ENCODE measurements around the gene FGF13. TPM values are rescaled to one million over a fixed set of nuclear protein-coding genes. Genes with fewer than 3 reads are reported as not detected.

The FGF13 gene
- not detected for total RNA-seq

DNA sequence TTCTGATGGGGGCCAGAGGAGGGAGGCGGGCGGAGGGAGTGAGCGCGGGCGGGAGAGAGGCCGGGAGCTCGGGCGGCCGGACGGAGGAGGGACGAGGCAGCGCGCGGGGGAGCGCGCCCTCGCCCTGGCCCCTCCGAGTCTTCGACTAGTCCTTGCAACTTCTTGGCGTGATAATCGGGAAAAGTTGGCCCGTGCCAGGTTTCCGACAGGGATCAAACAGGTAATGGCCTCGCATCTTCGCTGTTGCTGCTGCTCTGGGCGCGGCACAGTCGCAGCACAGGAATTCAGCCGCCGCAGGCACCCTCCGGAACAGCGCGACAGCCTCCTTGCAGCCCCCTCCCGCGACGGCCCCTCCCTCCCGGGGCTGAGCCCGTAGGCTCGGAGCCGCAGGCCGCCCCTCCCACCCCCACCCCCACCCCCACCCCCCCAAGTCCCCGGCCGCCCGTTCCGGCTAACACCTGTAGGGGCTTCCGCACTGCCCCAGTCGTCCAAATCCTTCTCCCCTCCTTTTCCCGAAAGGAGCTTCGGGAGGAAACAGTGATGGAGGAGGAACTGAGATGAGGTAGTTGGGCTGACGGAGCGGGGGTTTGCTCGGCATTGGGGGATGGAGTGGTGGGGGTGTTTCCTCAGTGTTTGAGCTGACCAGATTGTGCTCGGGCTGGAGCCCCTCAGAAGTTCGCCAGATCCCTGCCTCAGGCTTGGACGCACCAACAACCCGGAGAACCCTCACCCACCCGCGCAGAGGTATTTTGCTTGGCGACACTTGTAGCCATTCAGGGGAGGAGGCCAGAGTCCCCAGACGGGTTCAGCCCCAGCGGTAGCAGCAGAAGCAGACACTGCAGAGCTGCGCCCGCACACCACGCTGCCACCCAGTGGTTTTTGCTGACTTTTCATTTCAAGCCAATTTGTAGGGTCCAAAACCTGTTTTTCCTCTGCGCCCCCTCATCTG, at the start of gene FGF13:
TSS of gene FGF13 (minus strand) at position 319 of the 949 bp plus-strand sequence. CDS start 714 bp downstream, outside the sequence.
- ChIA-PET CTCF (no interaction called here), POLR2A (no interaction called here)

GRCh38 chrX:138759217-138759943, 47.9 kb upstream of the FGF13 start:
- ChIA-PET CTCF (no interaction called here), POLR2A (no interaction called here)

GRCh38 chrX:138756234-138756633, 44.7 kb upstream of the FGF13 start:
- POLR2A ChIA-PET = no interaction called here
- CTCF ChIA-PET = no interaction called here

- ChIA-PET CTCF (no interaction called here), POLR2A (no interaction called here)
Measured at GRCh38 chrX:138754861-138755260, 43.3 kb upstream of the FGF13 start.

DNA sequence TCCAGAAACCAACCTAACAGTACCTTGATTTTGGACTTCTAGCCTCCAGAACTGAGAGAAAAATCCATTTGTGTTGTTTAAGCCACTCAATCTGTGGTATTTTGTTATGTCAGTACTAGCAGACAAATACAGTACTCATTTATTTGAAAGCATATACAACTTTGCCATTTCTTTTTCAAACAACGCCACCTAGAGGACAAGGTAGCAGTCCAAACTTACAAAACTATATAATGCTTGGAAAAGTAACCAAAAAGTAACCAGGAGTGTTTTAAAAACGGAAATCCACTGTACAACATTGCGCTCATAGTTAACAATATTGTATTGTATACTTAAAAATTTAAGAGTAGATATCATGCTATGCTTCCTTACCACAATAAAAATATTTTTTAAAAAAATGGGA, 37.0 kb upstream of the FGF13 start:
- CTCF ChIA-PET = no interaction called here

GRCh38 chrX:138745196-138745595, 33.7 kb upstream of the FGF13 start:
- ChIA-PET CTCF (no interaction called here), POLR2A (no interaction called here)

More for the DNA sequence above, 37.0 kb upstream of the FGF13 start:
- POLR2A ChIA-PET = no interaction called here

GRCh38 chrX:138742217-138742616, 30.7 kb upstream of the FGF13 start:
- ChIA-PET POLR2A (no interaction called here), CTCF (no interaction called here)

DNA sequence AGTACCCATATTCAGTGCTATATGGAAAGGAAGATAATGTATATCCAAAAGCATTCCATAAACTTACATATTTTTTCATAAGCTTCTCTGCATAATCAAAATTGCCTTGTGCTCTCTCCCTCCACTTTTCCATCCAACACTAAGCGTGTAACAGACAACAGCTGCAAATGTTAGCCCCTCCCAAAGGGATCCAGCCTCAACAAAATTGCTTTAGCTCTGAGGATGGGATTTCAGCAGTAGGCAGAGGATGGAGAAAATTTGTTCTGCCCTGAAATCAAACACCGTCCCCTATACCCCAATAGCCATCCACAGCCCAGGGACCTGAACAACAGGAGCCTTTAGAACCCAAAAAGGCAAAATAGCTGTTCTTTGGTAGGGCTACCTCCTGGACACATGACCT, 28.8 kb upstream of the FGF13 start:
- CTCF ChIA-PET = no interaction called here
- POLR2A ChIA-PET = no interaction called here

GRCh38 chrX:138723301-138723700, 11.8 kb upstream of the FGF13 start:
- CTCF ChIA-PET = no interaction called here
- POLR2A ChIA-PET = no interaction called here

GRCh38 chrX:138719396-138719795, 7.9 kb upstream of the FGF13 start:
- POLR2A ChIA-PET = no interaction called here
- CTCF ChIA-PET = no interaction called here

DNA sequence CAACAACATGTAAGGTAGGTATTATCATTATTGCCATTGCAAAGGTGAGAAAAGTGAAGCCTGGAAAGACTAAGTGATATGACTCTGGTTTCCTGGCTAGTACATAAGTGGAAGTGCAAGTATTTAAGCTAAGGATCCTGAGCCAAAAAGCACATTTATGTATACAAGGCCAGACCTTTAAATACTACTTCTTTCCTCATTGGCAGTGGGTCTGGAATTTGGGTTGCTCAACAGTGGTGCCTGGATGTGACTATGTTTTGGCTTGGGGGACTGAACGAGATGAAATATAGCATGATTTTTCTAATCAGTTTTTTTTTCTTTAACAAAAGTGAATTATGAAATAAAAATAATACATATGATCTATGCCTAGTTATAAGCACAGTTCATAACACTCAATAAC, 7.4 kb upstream of the FGF13 start:
- ChIA-PET CTCF (no interaction called here), POLR2A (no interaction called here)

DNA sequence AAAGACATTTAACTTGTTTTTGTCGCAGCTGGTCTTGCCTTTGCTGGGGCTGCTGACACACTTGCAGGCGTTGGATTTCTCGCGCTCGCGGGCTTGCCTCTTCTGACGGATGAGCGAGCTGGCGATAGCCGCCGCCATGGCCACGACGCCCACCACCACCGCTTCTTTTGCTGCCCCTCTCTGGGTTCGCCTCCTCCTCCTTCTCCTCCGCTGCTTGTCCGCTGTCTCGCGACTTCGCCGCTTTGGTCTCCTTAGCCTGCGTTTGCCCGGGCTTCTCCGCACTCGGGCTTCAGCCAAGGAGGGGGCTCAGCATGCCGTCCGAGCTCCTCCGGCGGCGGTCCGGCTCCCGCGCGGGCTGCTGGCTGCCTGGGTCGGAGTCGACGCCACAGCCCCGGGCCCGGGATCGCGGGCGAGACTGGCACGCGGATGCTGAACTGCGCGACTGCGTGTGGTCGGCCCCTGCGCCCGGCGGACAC, 613 bp downstream of the FGF13 start:
- CTCF ChIA-PET = no interaction called here
- POLR2A ChIA-PET = no interaction called here

GRCh38 chrX:138709886-138710791, 1.4 kb downstream of the FGF13 start:
- CTCF ChIA-PET = no interaction called here
- POLR2A ChIA-PET = no interaction called here

- POLR2A ChIA-PET = no interaction called here
- CTCF ChIA-PET = no interaction called here
Measured at GRCh38 chrX:138708268-138708667, 3.2 kb downstream of the FGF13 start.

- CTCF ChIA-PET = no interaction called here
- POLR2A ChIA-PET = no interaction called here
Measured at GRCh38 chrX:138704596-138704995, 6.9 kb downstream of the FGF13 start.

DNA sequence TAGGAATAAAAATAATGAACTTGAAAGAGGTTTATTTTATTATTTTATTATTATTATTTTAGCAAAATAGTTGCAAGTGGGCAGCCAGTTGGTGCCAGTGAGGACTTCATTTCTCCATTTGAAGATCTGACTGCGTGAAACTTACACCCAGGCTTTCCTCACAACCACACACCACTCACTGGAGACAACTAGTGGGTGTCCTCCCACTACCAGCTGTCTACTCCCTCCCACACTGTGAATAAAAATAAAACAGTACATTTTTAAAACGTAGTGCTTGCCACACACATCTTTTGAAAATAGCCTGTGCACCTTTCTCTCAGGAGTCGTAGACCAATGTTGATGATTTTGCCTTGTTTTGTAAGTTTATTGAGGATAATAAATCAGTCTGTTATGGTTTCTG, 7.4 kb downstream of the FGF13 start:
- ChIA-PET CTCF (no interaction called here), POLR2A (no interaction called here)

- CTCF ChIA-PET = no interaction called here
- POLR2A ChIA-PET = no interaction called here
Measured at GRCh38 chrX:138692591-138692990, 18.9 kb downstream of the FGF13 start.

- ChIA-PET CTCF (no interaction called here), POLR2A (no interaction called here)
Measured at GRCh38 chrX:138691186-138691585, 20.3 kb downstream of the FGF13 start.

- CTCF ChIA-PET = no interaction called here
- POLR2A ChIA-PET = no interaction called here
Measured at GRCh38 chrX:138690591-138690990, 20.9 kb downstream of the FGF13 start.

DNA sequence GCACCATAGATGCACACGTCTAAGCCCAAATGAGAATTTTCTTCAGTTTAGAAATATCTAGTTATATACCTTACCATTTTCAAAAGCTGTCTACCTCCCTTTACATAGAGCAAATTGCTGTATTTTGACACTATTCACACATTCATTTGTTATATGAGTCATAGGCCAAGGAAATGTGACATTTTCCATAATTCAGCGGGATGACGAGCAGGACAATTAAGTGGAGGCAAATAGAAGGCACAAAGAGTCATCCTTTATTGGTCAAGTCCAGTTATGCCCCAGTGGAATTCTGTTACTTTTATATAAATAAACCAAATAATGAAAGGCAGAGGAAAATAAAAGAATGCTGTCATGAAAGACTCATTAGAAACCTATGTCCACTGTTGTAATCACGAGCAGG, 27.9 kb downstream of the FGF13 start:
- ChIA-PET POLR2A (no interaction called here), CTCF (no interaction called here)
